Measurements from ENCODE around the gene BRD8.
"Not testable (repeated sequence)": the region's sequence is repeated elsewhere in the genome, so short reads cannot be mapped to it uniquely, and the experiment has no call there.

The BRD8 gene

DNA sequence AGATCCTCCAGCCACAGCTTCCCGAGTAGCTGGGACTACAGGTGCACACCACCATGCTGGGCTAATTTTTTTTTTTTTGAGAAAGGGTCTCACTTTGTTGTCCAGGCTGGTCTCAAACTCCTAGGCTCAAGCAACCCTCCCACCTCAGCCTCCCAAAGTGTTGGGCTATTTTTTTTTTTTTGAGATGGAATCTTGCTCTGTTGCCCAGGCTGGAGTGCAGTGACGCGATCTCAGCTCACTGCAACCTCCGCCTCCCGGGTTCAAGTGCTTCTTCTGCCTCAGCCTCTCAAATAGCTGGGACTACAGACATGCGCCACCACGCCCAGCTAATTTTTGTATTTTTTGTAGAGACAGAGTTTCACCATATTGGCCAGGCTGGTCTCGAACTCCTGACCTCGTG, 22.5 kb downstream of the BRD8 start:
- not testable (repeated sequence) for DNase-seq

- peak; percentile 43 for DNase-seq
Measured at GRCh38 chr5:138149530-138149929, 28.9 kb downstream of the BRD8 start.

GRCh38 chr5:138148811-138149210, 29.6 kb downstream of the BRD8 start:
- DNase-seq = peak; percentile 66

- not testable (repeated sequence) for DNase-seq
Measured at GRCh38 chr5:138143578-138143977, 34.9 kb downstream of the BRD8 start.

DNA sequence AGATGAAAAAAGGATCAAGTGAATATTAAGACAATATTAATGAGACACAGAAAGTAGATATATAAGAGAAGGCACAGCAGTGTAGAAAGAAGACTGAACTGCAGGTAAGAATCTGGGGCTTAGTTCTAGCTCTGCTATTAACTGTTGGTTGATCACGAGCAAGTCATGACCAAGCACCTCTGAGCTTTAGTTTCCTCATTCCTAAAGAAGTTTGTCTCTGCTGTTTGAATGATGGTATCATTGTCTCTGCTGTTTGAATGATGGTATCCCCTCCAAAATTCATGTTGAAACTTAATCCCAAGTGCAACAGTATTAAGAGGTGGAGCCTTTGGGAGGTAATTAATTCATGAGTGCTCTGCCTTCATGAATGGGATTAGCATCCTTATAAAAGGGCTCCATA, 36.7 kb downstream of the BRD8 start:
- DNase-seq = no peak

DNA sequence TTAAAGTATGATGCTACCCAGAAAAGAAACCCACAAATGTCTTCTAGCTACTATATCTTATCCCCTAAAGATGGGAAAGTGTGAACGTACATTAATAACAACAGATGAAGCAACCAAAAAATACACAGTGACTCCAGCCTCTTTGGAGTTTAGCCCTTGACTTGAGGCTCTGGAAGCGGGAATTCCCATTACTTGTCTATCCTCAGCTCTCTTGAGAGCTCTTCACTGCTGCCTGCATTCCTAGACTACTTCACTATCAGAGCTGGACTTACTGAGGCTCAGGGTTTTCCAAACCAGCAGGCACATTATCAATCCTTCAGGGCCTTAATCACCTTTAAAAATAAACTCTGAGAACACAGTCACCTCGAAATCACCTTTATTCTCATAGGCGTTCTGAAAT, 38.2 kb downstream of the BRD8 start:
- no peak for DNase-seq

- DNase-seq = no peak
Measured at GRCh38 chr5:138139781-138140090, 38.7 kb downstream of the BRD8 start.

DNA sequence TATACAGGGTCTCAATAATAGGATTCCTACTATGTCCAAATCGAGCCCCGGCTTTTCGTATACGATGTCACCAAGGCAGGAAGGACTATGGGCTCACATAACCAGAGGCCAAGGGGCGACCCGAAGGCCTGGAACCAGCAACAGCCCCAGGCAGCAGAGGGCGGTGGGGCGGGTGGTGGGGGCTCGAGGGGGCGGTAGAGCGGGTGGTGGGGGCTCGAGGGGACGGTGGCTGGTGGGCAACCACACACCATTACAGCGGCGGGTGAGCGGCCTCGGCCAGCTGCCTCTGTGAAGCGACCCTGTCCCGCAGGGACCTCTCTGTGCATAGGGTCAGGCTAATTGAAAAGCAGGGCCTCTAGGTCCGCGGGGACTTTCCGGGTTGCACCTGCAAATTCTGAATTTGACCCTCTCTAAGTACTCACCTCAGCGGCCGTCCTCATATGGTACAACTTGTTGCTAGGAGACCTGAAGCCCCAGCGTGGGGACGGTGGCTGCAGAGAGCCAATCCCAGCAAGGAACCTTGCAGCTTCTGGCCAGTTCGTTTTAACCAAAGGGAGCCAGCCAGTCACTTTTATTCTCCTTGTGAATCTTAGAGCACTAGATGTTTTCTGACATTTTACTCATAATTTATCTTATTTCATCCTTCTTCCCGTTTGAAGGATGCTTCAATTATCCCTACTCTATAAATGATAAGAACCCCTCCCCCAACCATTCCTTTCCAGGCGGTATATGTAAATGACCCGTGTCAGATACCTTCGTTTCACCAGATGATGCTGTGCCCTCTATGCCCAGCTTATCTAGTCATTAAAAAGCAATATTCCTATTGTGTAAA, 39.3 kb downstream of the BRD8 start, which contains the start of gene NME5:
TSS of gene NME5 (minus strand) at position 480 of the 832 bp plus-strand sequence. CDS start 648 bp downstream, outside the sequence.
- peak; percentile 36 for DNase-seq

- no peak for DNase-seq
Measured at GRCh38 chr5:138132543-138132942, 45.9 kb downstream of the BRD8 start.

- no peak for DNase-seq
Measured at GRCh38 chr5:138129347-138129746, 49.1 kb downstream of the BRD8 start.

- DNase-seq = no peak
Measured at GRCh38 chr5:138128334-138128733, 50.1 kb downstream of the BRD8 start.

DNA sequence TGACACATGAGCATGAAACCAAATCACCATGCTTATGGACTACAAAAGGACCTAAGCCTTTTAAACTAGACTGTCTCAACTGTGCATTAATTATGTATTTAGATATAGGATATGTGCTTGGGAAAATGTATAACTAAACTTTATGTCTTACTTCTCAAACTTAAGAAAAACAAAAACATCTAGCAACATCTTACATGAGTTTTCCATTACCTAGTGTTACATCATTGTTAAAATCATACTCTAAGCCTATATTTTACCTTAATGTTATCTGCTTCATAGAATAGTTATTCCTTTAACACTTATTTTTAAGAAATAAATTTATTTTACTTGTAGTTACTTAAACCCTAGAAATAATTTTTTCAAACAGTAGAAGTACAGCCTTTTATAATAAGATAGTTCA, 63.2 kb downstream of the BRD8 start:
- DNase-seq = no peak

GRCh38 chr5:138111937-138112336, 66.5 kb downstream of the BRD8 start:
- DNase-seq = peak; percentile 10

GRCh38 chr5:138111181-138111580, 67.2 kb downstream of the BRD8 start:
- DNase-seq = no peak

DNA sequence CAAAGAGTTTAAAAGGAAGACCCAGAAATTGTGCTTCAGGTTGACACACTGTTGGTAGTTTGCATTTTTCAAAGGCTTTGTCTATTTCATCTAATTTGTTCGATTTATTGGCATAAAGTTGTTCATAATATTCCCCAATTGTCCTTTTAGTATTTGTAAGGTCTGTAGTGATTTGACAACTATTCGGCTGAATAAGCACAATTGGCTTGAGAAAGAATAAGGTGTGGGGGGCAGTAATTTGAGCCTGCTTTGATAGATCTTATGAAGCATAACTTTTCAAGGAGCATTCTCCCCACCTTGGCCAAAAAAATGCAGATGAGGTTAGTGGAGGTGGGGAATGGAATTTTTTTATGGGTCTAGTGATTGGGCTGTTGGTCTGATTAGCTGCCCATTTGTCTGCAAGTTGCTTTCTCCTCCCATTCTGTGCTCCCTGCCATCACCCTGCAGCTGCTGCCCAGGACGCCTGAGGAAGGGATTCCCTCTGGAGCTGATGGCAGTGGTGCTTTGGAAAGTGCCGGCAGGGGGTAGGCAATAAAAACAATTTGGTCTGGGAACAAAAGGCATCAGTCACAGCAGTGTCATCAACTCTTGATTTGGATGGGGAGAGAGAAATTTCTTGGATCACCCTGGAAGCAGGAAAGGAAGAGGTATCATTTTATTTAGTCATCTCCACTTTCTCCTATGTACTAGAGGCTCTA, 68.0 kb downstream of the BRD8 start:
- no peak for DNase-seq

GRCh38 chr5:138109463-138110265, 68.8 kb downstream of the BRD8 start:
- DNase-seq = no peak

DNA sequence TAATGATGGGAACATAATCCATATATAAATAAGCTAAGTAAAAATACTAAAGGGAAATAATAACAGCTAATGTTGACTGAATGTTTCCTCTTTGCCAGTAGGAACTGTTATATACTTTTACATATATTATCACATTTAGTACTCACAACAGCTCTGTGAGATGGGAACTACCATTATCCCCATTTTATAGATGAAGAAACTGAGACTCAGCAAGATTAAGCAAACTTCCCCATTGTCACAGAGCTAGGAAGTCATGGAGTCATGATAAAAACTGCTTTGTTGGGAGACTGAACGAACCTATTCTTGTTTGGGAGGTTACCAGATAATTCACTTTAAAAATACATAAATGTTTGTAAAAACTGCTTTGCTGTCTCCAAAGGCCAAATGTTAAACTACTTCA, 71.2 kb downstream of the BRD8 start:
- DNase-seq = no peak

GRCh38 chr5:138105709-138106108, 72.7 kb downstream of the BRD8 start:
- no peak for DNase-seq

DNA sequence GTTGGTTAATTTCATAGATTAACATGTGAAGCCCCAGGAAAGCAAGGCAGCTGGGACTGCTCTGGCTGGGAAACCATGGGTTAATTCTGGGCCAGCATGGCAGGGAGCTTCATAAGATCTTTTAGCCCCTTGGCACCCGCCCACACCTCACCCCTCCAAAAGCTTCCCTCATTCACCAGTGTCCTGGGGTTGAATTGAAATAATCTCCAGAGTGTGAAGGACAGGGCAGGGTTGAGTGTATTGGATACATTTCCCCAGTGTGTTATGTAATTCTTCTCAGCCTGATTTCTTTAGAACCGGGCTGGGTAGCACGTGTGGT, 75.2 kb downstream of the BRD8 start:
- no peak for DNase-seq

- DNase-seq = no peak
Measured at GRCh38 chr5:138102454-138103318, 75.7 kb downstream of the BRD8 start.

DNA sequence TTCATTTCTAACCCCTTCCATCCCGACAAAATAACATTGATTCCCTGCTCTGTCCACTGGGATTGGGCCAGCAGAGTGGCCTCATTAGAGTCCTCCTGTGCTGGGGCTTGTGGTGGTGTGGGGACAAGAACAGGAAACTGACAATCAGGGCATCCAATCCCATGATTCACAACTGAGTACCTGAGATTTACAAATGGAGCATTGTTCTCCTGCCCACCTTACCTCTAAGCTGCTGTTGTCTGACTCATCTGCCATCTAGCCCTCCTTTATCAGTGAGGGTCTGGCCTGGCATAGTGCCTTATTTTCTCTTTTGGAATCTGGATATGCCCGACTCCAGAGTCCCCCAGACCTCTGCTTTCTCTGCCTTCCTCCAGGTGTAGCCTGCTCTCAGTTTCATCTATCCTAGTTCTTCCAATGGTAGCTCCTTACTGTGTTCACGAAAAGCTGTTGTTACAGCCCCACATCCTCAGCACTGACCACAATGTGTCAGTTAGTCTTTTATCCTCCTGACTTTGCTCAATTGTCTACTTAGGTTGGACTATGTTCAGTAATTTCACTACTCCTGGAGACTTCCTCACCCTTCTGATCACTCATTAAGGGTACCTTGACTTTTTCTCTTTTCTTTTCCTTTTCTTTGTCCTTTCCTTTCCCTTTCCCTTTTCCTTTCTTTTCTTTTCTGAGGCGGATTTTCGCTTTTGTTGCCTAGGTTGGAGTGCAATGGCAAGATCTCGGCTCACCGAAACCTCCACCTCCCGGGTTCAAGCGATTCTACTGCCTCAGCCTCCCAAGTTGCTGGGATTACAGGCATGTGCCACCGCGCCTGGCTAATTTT, 81.2 kb downstream of the BRD8 start:
- no peak for DNase-seq

DNA sequence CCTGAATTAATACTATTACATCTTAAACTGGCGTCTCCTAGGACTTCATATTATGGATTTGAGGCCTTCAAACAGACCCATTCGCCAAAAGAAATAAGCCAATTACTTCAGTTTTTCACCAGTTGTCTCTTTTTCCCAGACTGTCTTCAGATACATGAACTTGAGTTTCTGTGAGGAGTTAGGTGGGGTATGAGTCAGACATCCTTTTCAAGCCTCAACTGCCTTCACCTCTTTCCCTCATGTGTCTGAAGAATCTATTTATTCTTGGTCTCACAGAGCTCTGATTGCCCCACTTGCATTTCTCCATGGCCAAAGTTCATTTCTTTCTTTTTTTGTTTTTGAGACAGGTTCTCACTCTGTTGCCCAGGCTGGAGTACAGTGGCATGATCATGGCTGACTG, 82.1 kb downstream of the BRD8 start:
- DNase-seq = no peak

All from fibroblast of skin of right quadriceps (primary cell).